ENCODE results near the gene SIGLEC7.

SIGLEC7 gene

DNA sequence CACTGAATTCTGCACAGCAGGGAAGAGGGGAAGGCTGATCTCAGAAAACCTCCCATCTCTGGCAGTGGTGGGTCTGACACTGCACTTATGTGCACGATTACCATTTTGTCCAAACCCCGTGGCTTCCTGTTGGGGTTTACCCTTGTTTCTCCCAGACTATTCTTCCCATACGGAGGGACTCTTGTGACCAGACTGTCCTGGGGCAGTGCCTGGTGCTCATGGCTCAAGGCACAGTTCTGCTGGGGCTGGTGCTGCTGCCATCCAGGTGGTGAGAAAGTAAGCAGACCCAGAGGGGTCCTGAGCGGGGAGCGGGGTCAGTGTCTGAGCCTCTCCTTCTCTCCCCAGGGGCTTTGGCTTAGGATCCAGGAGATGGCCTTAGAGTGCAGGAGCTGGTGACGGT lies 22.5 kb upstream of the SIGLEC7 start:
- no peak for DNase-seq

DNA sequence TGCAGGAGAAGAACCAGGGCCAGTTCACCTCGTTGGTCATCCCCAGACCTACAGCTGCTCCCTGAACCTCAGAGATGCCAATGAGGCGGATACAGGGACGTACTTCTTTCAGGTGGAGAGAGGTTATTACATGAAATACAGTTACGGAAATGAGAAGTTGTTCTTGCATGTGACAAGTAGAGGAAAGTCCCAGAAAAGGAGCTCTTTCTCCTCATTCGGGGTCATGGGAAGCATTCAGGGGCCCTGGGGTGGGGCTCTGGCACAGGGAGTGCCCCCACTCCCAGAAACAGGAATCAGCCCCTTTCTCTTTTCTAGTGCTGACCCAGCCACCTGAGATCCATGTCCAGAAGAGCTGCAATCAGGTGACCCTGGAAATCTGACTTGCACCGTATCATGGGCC lies 21.9 kb upstream of the SIGLEC7 start:
- DNase-seq: no peak

DNA sequence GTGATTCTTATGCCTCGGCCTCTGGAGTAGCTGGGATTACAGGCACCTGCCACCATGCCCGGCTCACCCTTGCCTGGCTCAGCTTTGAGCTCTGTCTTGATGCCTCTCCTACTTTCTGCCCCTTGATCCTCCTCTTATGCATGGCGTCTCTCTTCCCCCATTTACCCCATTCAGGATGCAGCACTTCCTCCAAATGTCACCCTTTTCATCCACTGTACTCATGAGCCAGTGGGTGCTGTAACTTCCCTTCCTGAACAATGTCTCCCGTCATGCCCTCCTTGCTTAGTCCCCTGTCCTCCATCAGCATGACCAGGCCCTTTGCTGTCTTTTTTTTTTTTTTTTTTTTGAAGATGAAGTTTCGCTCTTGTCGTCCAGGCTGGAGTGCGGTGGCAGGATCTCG lies 20.8 kb upstream of the SIGLEC7 start:
- no peak for DNase-seq

DNA sequence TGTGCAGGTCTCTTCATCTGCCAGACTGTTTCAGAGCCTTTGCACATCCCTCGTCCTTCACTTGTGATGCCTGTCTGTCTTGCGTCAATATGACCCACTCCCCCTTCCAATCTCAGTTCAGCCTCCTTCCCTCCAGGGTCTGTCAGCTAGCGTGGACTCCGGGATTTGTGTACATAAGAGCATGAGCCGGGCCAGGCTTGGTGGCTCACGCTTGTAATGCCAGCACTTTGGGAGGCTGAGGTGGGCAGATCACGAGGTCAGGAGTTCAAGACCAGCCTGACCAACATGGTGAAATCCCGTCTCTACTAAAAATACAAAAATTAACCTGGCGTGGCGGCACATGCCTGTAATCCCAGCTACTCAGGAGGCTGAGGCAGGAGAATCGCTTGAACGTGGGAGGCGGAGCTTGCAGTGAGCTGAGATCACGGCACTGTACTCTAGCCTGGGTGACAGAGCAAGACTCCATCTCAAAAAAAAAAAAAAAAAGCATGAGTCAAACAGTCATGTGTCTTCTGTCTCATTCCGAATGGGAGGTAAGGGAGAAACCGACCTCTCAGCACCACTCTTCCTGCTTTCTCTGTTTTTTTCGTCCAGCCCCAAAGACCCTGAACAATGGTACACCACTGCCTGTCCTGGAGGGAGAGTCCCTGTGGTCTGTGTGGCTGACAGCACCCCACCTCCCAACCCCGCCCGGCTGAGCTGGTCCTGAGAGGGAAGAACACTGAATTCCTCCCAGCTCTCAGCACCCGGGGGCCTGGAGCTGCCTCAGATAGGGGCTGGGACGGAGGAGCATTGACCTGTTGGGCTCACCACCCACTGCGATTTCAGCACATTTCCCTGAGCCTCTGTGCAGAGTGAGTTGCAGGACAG lies 19.8 kb upstream of the SIGLEC7 start:
- no peak for DNase-seq

DNA sequence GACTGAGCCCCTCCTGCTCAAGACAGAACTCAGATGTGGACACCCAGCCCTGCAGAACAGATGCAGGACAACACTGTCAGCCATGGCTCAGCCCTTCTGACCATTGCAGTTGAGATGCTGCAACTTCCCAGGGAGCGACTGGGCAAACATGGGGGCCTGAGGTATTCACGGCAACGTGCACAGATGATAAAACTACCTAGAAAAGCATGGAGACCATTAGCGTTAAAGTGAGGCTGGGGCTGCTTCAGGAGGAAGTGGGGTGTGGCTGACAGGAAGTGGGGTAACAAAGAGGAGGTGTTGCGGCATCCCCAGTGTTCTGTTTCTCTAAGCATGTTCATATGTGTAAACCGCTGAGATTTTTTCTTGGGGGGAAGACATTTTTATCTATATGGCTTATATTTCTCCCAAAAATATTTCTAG lies 18.7 kb upstream of the SIGLEC7 start:
- no peak for DNase-seq

DNA sequence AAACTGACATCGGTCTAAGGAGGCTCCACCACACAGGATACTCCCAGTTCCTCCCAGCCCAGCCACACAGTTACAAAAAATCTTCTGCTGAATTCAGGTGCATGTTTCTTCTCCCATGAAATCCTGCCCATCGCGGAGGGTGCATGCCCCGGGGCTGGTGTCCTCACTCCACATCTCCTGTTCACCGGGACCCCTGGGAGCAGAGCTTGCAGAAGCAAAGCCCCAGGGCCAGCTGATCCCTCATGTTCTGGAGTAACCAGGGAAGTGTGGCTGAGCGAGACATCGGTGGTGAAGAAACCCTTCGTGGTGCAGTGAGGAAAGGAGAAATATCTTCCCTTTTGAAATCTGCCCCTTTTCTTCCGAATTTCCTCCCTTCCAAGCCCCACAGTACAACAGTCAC lies 18.3 kb upstream of the SIGLEC7 start:
- no peak for DNase-seq

DNA sequence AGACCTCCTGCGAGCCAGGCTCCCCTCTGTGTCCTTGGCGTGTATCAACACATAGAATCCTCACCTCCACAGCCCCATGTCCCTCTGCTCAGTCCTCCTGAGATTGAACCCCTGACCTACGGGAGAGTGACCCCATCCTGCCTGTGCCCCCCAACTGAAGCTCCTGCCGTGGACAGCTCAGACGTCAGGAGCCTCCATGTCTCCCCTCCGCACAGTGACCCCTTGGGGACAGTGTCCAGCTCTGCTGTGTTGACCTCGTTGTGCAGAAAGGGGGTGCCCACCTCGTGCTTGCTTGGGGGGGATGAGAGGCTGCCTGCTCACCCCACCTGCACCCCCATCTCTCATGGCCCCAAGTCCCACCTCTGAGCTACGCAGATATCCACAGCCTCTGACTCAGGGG lies 17.9 kb upstream of the SIGLEC7 start:
- no peak for DNase-seq

DNA sequence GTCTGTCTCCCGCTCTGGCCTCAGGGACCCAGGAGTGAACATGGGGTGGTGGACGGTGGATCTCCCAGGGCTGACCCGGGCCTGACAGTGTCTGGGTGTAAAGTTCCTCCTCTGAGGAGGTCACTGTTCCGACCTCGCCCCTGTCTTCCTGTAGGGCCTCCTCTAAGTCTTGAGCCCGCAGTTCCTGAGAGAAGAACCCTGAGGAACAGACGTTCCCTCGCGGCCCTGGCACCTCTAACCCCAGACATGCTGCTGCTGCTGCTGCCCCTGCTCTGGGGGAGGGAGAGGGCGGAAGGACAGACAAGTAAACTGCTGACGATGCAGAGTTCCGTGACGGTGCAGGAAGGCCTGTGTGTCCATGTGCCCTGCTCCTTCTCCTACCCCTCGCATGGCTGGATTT lies 17.4 kb upstream of the SIGLEC7 start, which contains the start of gene SIGLEC9:
Gene SIGLEC9, plus strand, starts transcription at position 178 of the 400 bp plus-strand sequence. Its CDS starts 69 bp downstream, at position 247.
- no peak for DNase-seq

DNA sequence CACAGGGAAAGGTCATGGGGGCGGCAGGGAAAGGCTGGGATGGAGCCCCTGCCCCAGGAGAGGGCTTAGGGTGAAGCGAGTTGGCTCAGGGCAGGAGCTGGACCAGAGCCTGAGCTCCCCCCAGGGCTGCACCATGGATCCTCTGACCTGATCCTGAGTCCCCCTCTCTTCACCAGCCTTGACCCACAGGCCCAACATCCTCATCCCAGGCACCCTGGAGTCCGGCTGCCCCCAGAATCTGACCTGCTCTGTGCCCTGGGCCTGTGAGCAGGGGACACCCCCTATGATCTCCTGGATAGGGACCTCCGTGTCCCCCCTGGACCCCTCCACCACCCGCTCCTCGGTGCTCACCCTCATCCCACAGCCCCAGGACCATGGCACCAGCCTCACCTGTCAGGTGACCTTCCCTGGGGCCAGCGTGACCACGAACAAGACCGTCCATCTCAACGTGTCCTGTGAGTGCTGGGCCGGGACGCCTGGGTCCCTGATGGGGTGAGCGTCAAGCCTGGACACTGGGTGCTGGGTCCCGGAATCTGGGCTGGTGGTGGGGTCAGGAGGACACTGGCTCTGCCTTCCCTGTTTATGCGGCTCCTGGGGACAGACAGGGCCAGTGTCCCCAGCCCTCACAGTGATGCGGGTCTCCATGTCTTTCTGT lies 16.6 kb upstream of the SIGLEC7 start:
- no peak for DNase-seq

DNA sequence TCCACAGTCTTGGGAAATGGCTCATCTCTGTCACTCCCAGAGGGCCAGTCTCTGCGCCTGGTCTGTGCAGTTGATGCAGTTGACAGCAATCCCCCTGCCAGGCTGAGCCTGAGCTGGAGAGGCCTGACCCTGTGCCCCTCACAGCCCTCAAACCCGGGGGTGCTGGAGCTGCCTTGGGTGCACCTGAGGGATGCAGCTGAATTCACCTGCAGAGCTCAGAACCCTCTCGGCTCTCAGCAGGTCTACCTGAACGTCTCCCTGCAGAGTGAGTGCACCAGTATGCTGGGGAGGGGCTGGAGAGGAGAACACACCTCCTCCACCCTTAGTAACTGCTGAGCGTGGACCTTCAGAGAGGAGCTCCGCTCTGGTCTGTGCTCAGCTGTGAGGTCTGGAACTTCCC lies 15.1 kb upstream of the SIGLEC7 start:
- DNase-seq: no peak

DNA sequence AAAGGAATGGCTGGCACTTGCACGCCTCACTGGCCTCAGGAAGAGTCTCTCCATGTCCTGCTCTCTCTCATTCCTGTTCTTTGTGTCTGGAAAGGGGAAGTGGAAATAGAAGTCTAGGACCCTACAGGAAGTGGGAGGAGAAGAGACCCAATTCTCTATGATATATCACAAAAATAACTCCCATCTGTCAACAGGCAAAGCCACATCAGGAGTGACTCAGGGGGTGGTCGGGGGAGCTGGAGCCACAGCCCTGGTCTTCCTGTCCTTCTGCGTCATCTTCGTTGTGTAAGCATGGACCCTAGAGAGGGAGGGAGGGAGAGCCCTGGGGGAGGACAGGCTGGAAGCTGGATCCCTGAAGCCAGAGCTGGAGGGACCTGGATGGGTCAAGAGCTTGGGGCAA lies 14.3 kb upstream of the SIGLEC7 start:
- no peak for DNase-seq

DNA sequence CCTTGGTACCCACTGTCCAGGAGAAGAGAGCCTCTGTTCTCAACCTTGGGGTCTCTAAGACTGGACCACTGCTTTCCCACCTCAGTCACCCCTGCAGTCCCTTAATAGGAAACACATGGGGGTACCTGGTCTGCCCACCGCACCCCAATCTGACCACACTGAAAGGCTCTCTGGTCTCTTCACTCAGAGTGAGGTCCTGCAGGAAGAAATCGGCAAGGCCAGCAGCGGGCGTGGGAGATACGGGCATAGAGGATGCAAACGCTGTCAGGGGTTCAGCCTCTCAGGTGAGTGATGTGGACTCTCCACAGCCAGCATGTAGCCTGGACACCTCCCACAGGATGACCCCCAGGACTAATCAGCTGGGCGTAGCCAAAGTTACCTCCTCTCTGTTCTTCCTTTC lies 13.9 kb upstream of the SIGLEC7 start:
- no peak for DNase-seq

DNA sequence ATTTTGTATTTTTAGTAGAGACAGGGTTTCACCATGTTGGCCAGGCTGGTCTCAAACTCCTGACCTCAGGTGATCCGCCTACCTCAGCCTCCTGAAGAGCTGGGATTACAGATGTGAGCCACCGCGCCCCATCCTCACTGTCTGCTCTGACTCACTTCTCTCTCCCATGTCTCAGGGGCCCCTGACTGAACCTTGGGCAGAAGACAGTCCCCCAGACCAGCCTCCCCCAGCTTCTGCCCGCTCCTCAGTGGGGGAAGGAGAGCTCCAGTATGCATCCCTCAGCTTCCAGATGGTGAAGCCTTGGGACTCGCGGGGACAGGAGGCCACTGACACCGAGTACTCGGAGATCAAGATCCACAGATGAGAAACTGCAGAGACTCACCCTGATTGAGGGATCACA lies 12.4 kb upstream of the SIGLEC7 start:
- DNase-seq: no peak

DNA sequence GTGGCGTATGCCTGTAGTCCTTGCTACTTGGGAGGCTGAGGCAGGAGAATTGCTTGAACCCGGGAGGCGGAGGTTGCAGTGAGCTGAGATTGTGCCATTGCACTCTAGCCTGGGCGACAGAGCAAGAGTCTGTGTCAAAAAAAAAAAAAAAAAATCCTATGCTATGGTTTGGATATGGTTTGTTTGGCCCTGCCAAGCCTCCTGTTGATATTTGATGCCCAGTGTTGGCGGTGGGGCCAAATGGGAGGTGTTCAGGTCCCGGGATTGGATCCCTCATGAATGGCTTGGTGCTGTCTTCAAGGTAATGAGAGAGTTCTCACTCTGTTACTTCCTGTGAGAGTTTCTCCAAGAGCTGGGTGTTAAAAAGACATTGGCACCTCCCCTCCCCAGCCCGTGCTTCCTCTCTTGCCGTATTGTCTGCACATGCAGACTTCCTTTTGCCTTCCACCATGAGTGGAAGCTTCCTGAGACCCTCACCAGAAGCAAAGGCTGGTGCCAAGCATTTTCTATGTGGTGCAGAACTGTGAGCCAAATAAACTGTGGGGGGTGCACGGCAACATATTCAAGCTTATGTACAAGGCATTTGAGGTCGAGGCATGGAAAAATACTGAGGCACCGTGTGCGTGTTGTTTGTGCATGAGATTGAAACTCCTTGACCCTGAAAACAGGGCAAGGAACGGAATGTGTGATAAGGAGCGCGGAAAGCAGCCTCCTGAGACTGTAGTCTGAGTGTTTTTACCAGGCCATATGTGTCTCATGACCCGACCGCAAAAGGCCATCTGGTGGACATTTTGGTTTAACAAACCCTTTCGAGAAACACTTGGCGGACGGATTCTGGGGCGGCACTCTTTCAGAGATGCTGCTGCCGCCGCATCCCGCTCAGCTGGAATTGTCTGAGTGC lies 10.1 kb upstream of the SIGLEC7 start:
- DNase-seq: no peak

DNA sequence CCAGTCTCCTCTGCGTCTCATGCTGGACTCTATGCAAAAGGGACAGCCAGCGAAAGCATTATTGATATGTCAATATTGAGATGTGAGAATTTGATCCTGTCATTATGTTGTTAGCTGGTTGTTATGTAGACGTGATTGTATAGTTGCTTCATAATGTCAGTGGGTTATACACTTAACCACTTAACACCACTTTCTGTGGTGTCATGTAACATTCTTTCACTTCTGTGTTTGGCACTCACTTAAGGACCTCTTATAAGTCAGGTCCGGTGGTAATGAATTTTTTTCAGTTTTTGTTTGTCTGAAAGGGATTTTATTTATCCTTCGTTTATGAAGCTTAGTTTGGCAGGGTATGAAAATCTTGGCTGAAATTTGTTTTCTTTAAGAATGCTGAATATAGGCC lies 7.1 kb upstream of the SIGLEC7 start:
- no peak for DNase-seq

DNA sequence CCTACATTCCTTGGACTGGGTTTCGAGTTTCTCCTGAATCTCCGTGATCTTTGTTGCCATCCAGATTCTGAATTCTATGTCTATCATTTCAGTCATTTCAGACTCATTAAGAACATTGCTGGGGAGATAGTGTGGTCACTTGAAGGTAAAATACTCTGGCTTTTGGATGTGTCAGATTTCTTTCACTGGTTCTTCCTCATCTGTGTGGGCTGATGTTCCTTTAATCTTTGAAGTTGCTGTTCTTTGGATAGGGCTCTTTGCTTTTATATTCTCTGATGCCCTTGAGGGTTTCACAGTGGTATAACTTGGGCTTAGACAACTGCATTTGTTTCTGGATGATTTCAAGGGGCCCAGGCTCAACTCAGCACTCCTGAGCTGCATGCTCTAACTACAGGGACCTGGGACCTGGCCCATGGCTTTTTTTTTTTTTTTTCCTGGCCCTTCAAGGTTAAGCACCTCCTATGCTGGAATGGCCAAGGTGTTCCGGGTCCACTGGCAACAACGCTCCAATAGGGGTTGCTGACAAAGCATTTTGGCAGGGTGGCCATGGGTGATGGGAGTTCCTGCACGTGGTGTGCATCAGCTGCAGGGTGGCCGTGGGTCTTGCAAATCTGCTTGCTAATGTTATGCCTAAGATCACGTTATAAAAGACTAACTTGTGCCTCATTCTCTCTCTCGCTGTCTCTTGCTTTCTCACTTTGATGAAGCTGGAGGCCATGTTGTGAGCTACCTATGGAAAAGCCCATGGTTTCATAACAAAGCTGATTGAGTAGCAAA lies 5.9 kb upstream of the SIGLEC7 start:
- no peak for DNase-seq

DNA sequence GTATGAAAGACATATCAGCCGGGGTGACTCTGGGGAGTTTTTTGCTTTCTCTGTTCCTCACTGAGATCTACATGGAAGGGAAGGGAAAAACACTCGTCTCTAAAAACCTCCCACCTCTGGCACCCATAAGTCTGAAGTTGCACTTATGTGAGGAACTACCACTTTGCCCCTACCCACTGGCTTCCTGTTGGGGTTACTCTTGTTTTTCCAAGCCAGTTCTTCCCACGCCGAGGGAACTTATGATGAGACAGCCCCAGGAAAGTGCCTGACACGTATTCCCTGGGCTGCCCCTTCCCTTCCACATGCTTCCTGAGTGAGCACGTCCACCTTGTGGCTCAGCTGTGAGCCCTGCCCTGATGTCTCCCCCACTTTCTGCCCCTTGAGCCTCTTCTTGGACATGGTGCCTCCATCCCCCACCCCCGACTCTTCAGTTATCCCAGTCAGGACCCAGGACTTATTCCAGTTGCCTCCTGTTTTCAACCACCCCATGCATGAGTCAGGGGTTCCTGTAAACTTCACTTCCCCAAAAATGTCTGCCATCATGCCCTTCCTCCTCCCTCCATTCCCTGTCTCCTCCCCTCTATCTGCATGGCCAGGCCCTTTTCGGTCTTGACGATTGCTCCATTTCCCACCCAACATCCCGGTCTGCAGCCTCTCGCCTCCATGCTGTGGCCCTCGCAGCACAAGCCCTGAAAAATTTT lies 5.1 kb upstream of the SIGLEC7 start:
- no peak for DNase-seq

DNA sequence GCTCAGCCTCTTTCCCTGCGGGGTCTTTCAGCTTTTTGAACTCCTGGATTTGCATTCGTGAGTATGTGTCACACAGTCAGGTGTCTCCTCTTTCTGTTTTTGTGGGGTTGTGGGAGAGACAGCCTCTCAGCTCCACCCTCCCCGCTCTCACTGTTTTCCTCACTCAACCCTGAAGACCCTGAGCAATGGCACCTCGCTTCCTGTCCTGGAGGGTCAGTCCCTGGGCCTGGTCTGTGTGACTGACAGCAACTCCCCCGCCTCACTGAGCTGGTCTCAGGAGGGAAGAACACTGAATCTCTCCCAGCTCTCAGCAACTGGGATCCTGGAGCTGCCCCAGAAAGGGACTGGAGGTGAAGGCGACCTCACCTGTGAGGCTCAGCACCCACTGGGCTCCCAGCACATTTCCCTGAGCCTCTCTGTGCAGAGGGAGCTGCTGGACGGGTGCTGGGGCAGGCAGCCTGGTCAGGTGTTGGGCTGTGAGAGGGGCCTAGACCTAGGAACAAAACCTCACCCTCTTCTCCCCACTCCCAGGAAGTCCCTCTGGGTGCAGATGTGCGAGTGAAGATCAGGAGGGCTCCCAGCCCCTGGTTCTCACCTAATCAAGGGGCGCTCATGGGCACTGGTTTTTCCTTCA lies 4.2 kb upstream of the SIGLEC7 start:
- DNase-seq: no peak

DNA sequence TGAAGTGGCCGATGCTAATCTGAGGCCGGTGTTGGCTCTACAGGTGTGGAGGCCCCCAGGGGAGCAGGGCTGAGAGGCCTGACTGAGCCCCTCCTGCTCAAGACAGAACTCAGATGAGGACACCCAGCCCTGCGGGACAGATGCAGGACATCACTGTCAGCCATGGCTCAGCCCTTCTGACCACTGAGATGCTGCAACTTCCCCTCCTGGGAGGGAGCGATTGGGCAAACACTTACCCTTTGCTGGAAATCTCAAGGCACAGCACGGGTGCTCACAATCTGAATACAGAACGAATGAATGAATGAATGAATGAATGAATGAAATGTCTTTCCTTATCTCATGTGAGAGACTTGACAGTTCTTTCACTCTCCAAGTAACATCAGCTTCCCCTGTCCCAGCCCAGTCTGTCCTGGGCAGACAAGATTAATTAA lies 3.5 kb upstream of the SIGLEC7 start:
- DNase-seq: no peak

DNA sequence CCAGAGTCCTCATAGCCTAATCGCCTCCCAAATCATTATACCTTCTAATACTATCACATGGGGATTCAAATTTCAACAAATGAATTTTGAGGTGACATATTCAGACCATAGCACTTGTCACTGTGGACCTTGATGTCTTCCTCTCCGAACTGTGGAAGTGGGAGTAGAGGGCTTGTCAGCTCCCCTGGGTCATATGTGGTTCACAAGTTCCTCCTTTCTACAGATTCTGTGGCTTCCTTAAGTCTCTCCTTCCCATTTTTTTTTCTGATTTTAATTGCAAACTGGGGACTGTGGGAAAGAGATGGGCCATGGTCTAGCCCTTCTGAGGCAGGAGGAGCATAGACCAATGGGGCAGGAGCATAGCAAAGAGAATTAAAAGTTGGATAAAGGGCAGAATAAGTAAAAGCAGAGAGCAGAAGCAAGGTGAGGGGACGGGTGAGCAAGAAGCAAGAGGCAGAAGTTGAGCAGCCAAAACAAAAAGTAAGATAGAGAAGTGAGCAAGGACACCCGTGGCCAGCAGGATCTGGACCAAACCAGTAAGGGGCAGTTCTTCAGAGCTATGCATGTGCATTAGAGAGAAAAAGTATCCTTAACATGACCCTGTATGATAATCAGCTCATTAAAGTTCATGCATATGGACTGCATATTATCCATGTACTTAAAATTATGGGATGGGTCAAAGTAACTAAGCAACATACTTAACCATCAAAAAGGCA lies 2.6 kb upstream of the SIGLEC7 start:
- DNase-seq: no peak

DNA sequence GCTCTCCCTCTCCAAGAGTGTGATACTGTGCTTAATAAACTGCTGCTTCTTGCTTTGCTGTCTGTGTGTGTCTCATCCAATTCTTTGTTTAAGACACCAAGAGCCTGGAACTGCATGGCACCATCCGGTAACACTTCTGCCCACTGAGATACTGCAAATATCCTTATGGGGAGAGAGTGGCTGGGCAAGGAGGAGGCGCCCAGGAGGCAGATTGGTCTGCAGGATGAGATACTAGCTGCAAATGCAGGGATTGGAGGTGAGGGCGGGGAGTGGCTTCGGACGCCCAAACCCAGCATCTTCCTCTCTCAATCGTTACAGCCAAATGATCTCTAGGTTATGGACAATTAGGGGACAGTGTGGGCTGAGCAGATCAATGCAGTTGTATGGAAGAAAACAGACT lies 1.7 kb upstream of the SIGLEC7 start:
- DNase-seq: no peak
